ENCODE data around the gene GLE1.

GRCh38 chr9:128588581-128589233, 84.2 kb downstream of the GLE1 start:
- TF ChIP-seq CTCF (IDR thresholded peaks at IDR 0.05 in 8 of 11, conservative IDR thresholded peaks at IDR 0.05 in 3 of 11) (no peak), POLR2A (IDR thresholded peaks at IDR 0.05) (no peak), POLR2AphosphoS5 (IDR thresholded peaks at IDR 0.05) (no peak)
